SK-N-SH (cell line): Measurements from ENCODE around the gene TES. TPM values are rescaled to one million over a fixed set of nuclear protein-coding genes. Genes with fewer than 3 reads are reported as not detected.

Experiments used
- CTCF ChIA-PET: fragments of 300-600, 350-600 bp; formaldehyde crosslinking; extraction: SDS; loops from one replicate; lab custom pipeline; 2021; lab: Yijun Ruan, JAX
- POLR2A ChIA-PET: fragments of 350-600 bp; sonication (Branson Sonifier 250); formaldehyde crosslinking; extraction: SDS; loops from one replicate; lab custom pipeline; 2020; ENCODE audit warnings: antibody characterized with exemption, inconsistent platforms; lab: Yijun Ruan, JAX
- DNase-seq: peaks from one replicate; pipeline ENCODE4 v3.0.0; 2012
- H2AFZ ChIP-seq: fragments of 200-600 bp; sonication (generic); 2 replicates; pipeline ENCODE4 v1.8.1; 2016; ENCODE audit warnings: antibody characterized with exemption, mild to moderate bottlenecking, low read depth
- H3F3A ChIP-seq: fragments of 200-600 bp; sonication (generic); replicated peaks from 2 replicates; pipeline ENCODE3; 2016; ENCODE audit warnings: antibody characterized with exemption, mild to moderate bottlenecking; ENCODE audit not compliant: insufficient read depth
- H3K27ac ChIP-seq, 2 experiments: fragments of 200-500 bp in 1 of 2; fragments of 200-600 bp in 1 of 2; sonication (Bioruptor generic) in 1 of 2; sonication (generic), shearing (Covaris generic) in 1 of 2; 2 replicates each; pipeline versions ENCODE4 v1.5.1 to v1.6.1; 2014 to 2016; ENCODE audit warnings: low read depth in 2 of 2, inconsistent platforms in 1 of 2, low read length in 1 of 2, mild to moderate bottlenecking in 1 of 2, mixed read lengths in 1 of 2
- H3K27me3 ChIP-seq: fragments of 200-600 bp; sonication (generic), shearing (Covaris generic); 2 replicates; pipeline ENCODE4 v1.6.1; 2016; ENCODE audit warnings: mixed run types; ENCODE audit not compliant: insufficient read depth
- H3K36me3 ChIP-seq, 2 experiments: fragments of 200-500 bp in 1 of 2; fragments of 200-600 bp in 1 of 2; sonication (Bioruptor generic) in 1 of 2; sonication (generic) in 1 of 2; replicated peaks in 1 of 2; 2 replicates each; pipeline versions ENCODE3 to v1.5.1; 2014 to 2016; ENCODE audit warnings: low read length in 1 of 2, mild to moderate bottlenecking in 1 of 2; ENCODE audit not compliant: insufficient read depth in 2 of 2, control insufficient read depth in 1 of 2
- H3K4me1 ChIP-seq, 2 experiments: fragments of 200-500 bp in 1 of 2; fragments of 200-600 bp in 1 of 2; sonication (Bioruptor generic) in 1 of 2; sonication (generic), shearing (Covaris generic) in 1 of 2; 2 replicates each; pipeline versions ENCODE4 v1.5.1 to v1.6.1; 2014 to 2016; ENCODE audit warnings: low read depth in 1 of 2, low read length in 1 of 2, mixed run types in 1 of 2; ENCODE audit not compliant: insufficient read depth in 2 of 2, control insufficient read depth in 1 of 2
- H3K4me2 ChIP-seq: fragments of 200-600 bp; sonication (generic), shearing (Covaris generic); 2 replicates; pipeline ENCODE4 v1.6.1; 2017; ENCODE audit warnings: mixed run types
- H3K4me3 ChIP-seq, 2 experiments: fragments of 200-500 bp in 1 of 2; fragments of 200-600 bp in 1 of 2; sonication (Bioruptor generic) in 1 of 2; sonication (generic), shearing (Covaris generic) in 1 of 2; 2 replicates each; pipeline versions ENCODE4 v1.5.1 to v1.8.1; 2014 to 2016; ENCODE audit warnings: low read depth in 2 of 2, inconsistent platforms in 1 of 2, low read length in 1 of 2, mild to moderate bottlenecking in 1 of 2, mixed read lengths in 1 of 2, moderate library complexity in 1 of 2
- H3K79me2 ChIP-seq: fragments of 200-600 bp; sonication (generic); 2 replicates; pipeline ENCODE4 v1.8.1; 2017; ENCODE audit warnings: mild to moderate bottlenecking; ENCODE audit not compliant: insufficient read depth
- H3K9ac ChIP-seq: fragments of 200-600 bp; sonication (generic); 2 replicates; pipeline ENCODE4 v1.6.1; 2017; ENCODE audit warnings: mixed run types
- H3K9me2 ChIP-seq: fragments of 200-600 bp; sonication (generic); 2 replicates; pipeline ENCODE4 v1.6.1; 2017; ENCODE audit warnings: mixed run types
- H3K9me3 ChIP-seq: fragments of 200-600 bp; sonication (generic); 2 replicates; pipeline ENCODE4 v1.6.1; 2017; ENCODE audit warnings: mixed run types, mild to moderate bottlenecking, moderate library complexity
- H4K20me1 ChIP-seq: fragments of 200-600 bp; sonication (generic); 2 replicates; pipeline ENCODE4 v1.6.1; 2017; ENCODE audit warnings: mild to moderate bottlenecking, mixed run types; ENCODE audit not compliant: insufficient read depth
- ELF1 ChIP-seq: IDR thresholded peaks from 2 replicates; pipeline ENCODE4 v1.4.0; 2012
- EP300 ChIP-seq, 2 experiments: IDR thresholded peaks; 2 replicates each; pipeline versions ENCODE4 v1.4.0 to v1.6.1; 2012; ENCODE audit warnings: borderline replicate concordance in 1 of 2, low read depth in 1 of 2, low read length in 1 of 2
- FOSL2 ChIP-seq: IDR thresholded peaks from 2 replicates; pipeline ENCODE4 v1.4.0; 2012; ENCODE audit warnings: low read depth, mild to moderate bottlenecking, moderate library complexity, borderline replicate concordance
- GABPA ChIP-seq: IDR thresholded peaks from 2 replicates; pipeline ENCODE4 v1.4.0; 2012; ENCODE audit warnings: low read depth, mild to moderate bottlenecking
- GATA2 ChIP-seq: sonication (generic); formaldehyde crosslinking; IDR thresholded peaks from 2 replicates; pipeline ENCODE4 v1.5.0; 2020; ENCODE audit warnings: mild to moderate bottlenecking, missing genetic modification reagents
- JUND ChIP-seq: IDR thresholded peaks from 2 replicates; pipeline ENCODE4 v1.4.0; 2012
- MAX ChIP-seq: IDR thresholded peaks from 2 replicates; pipeline ENCODE4 v1.4.0; 2012; ENCODE audit warnings: low read depth
- NFIC ChIP-seq: IDR thresholded peaks from 2 replicates; pipeline ENCODE4 v1.4.0; 2012; ENCODE audit warnings: borderline replicate concordance
- NRF1 ChIP-seq: IDR thresholded peaks from 2 replicates; pipeline ENCODE4 v1.6.1; 2012; ENCODE audit warnings: low read depth, mild to moderate bottlenecking, low read length
- RAD21 ChIP-seq: IDR thresholded peaks from 2 replicates; pipeline ENCODE4 v1.6.1; 2012; ENCODE audit warnings: mild to moderate bottlenecking, low read length
- RCOR1 ChIP-seq: fragments of 150-350 bp; IDR thresholded peaks from 2 replicates; pipeline ENCODE4 v1.6.1; 2017; ENCODE audit warnings: antibody characterized with exemption, low read length
- REST ChIP-seq: IDR thresholded peaks from 2 replicates; pipeline ENCODE4 v1.6.1; 2012; ENCODE audit warnings: mild to moderate bottlenecking, low read depth, low read length, moderate library complexity
- RFX5 ChIP-seq: IDR thresholded peaks from 2 replicates; pipeline ENCODE4 v1.6.1; 2012; ENCODE audit warnings: mild to moderate bottlenecking, improper control_type of control experiment, low read length
- RXRA ChIP-seq: IDR thresholded peaks from 2 replicates; pipeline ENCODE4 v1.4.0; 2012; ENCODE audit warnings: low read depth, mild to moderate bottlenecking, borderline replicate concordance
- SIN3A ChIP-seq: IDR thresholded peaks from 2 replicates; pipeline ENCODE4 v1.6.1; 2012; ENCODE audit warnings: low read depth, mild to moderate bottlenecking, low read length, moderate library complexity, borderline replicate concordance
- WGBS: methylation state at CpG from one replicate; pipeline ENCODE4 v1.1.6; 2017; ENCODE audit warnings: low lambda C conversion rate; 5-methylcytosine and 5-hydroxymethylcytosine counted together
- polyA plus RNA-seq, 3 experiments: library from polyadenylated mRNA; depleted of rRNA; stranded (reverse); fragments of >200 nt; gene quantifications; 2 replicates each; pipeline ENCODE4 v1.2.3, GENCODE V29; 2012
- TF ChIP-seq, protein P1 (sequence below): IDR thresholded peaks from 2 replicates; pipeline ENCODE4 v1.4.0; 2012; ENCODE audit warnings: low read depth, borderline replicate concordance

TES gene
- polyA plus RNA-seq, 1 of the 3 experiments (the other 2 are of a cell fraction) = 9.5 TPM

DNA sequence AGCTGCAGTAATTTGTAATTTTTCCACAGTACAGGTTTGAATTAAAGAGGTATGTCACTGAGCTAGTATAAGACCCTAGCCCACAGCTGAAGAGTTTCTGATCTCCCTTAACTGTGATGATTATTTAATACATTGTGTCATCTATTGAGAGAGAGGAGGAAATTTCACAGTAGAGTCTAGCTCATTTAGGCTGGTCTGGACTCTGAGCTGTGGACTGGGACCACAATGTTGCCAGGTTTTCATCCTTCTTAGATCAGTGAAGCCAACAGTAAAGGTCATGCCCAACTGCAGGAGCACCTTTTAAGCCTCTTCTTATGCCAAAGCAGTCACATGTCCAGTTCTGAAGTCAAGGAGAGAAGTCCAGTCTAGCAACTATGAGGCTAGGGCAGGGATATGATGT, 8.9 kb downstream of the TES start:
- ChIA-PET POLR2A (interaction anchor here (1.6 kb wide), 1 partner anchor 9 kb away, joined by 5 read pairs; the partner anchor contains the start of gene TES), CTCF (interaction anchor here (0.7 to 2.4 kb wide), 4 partner anchors 14 to 23 kb away, joined by 3 to 17 read pairs (median 6); no protein-coding TSS in a partner anchor)
- H3K79me2 ChIP-seq = no peaks in the 10 kb centered on the region
- no peaks in the 10 kb centered on the region for H3K9me2 ChIP-seq
- no peak for TF ChIP-seq EP300 (IDR thresholded peaks at IDR 0.05; ENCODE audit: borderline replicate concordance in 1 of 2, low read depth in 1 of 2, low read length in 1 of 2)
- TF ChIP-seq RFX5 = no peak
- TF ChIP-seq NFIC = no peak
- no peak for TF ChIP-seq FOSL2
- no peak for TF ChIP-seq REST
- TF ChIP-seq, protein P1, sequence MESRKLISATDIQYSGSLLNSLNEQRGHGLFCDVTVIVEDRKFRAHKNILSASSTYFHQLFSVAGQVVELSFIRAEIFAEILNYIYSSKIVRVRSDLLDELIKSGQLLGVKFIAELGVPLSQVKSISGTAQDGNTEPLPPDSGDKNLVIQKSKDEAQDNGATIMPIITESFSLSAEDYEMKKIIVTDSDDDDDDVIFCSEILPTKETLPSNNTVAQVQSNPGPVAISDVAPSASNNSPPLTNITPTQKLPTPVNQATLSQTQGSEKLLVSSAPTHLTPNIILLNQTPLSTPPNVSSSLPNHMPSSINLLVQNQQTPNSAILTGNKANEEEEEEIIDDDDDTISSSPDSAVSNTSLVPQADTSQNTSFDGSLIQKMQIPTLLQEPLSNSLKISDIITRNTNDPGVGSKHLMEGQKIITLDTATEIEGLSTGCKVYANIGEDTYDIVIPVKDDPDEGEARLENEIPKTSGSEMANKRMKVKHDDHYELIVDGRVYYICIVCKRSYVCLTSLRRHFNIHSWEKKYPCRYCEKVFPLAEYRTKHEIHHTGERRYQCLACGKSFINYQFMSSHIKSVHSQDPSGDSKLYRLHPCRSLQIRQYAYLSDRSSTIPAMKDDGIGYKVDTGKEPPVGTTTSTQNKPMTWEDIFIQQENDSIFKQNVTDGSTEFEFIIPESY = no peak
- no peak for TF ChIP-seq GATA2 (CRISPR knock-in tag)
- no peak for TF ChIP-seq MAX
- H3K36me3 ChIP-seq = no peaks in the 10 kb centered on the region
- no peak overlapping the region for H3K4me3 ChIP-seq
- H3K4me1 ChIP-seq = peaks cover 9 to 65% of the 10 kb centered on the region in 2 experiments; a peak in 3 of 4 replicates
- H4K20me1 ChIP-seq = 0 out of 2 replicates have a peak, but pooled peaks cover 3% of the 10 kb centered on the region
- no peak for DNase-seq
- no peak overlapping the region for H3K9ac ChIP-seq
- H2AFZ ChIP-seq = no peak overlapping the region
- no peaks in the 10 kb centered on the region for H3K9me3 ChIP-seq
- H3K4me2 ChIP-seq = no peak overlapping the region
- H3F3A ChIP-seq = peaks cover 13% of the 10 kb centered on the region
- H3K27me3 ChIP-seq = peaks cover 10% of the 10 kb centered on the region; the same call in 1 of the 2 replicates
- H3K27ac ChIP-seq = peak overlapping the region in 1 of 2 experiments; percentile 99; a peak in 2 of 4 replicates

DNA sequence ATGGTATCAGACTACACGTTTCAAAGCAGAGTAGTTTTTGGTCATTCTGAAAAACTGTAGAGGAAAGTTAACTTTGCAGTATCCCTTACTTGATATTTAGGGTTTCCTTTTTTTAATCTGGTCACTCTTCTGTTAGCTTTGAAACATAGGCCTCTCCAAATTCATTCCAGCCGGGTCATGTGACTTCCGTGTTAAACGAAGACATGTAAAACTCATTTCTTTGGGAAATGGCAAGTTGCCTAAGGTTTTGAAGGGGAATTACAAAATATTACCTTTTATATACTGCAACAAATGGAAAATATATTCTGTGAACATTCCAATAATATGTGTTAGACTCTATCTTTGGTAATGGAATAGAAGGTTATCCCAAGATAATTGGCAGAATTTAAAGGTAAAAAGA, 9.5 kb downstream of the TES start:
- no peak overlapping the region for H2AFZ ChIP-seq
- H3K27ac ChIP-seq = peak overlapping the region in 1 of 2 experiments; percentile 99; a peak in 2 of 4 replicates
- no peaks in the 10 kb centered on the region for H3K79me2 ChIP-seq
- H3K4me3 ChIP-seq = no peak overlapping the region
- no peak for DNase-seq
- no peak for TF ChIP-seq NRF1
- no peak for TF ChIP-seq JUND
- no peak for TF ChIP-seq RAD21
- no peak for TF ChIP-seq SIN3A
- TF ChIP-seq RXRA = no peak
- no peak for TF ChIP-seq GABPA
- TF ChIP-seq ELF1 = no peak
- TF ChIP-seq RCOR1 = no peak
- 83% methylated on average over 4 of the region's 4 CpGs for WGBS
- H3K9me2 ChIP-seq = no peaks in the 10 kb centered on the region
- H3F3A ChIP-seq = peaks cover 13% of the 10 kb centered on the region
- 0 out of 2 replicates have a peak, but pooled peaks cover 3% of the 10 kb centered on the region for H4K20me1 ChIP-seq
- H3K27me3 ChIP-seq = peaks cover 10% of the 10 kb centered on the region; the same call in 1 of the 2 replicates
- no peaks in the 10 kb centered on the region for H3K9me3 ChIP-seq
- H3K4me2 ChIP-seq = no peak overlapping the region
- no peaks in the 10 kb centered on the region for H3K36me3 ChIP-seq
- ChIA-PET CTCF (interaction anchor here (1.0 to 2.4 kb wide), 4 partner anchors 13 to 39 kb away, joined by 3 to 17 read pairs (median 7); no protein-coding TSS in a partner anchor), POLR2A (interaction anchor here (1.6 kb wide), 1 partner anchor 9 kb away, joined by 5 read pairs; the partner anchor contains the start of gene TES)
- no peak overlapping the region for H3K9ac ChIP-seq
- H3K4me1 ChIP-seq = peaks cover 9 to 67% of the 10 kb centered on the region in 2 experiments; a peak in 3 of 4 replicates
